OCI-M2 (cell line): ENCODE data around the gene MAN1C1.
"Not testable (repeated sequence)": the region's sequence is repeated elsewhere in the genome, so short reads cannot be mapped to it uniquely, and the experiment has no call there.

Experiments used
- DNase-seq: peaks from one replicate; lab custom pipeline; 2025; ENCODE audit not compliant: unreplicated experiment; lab: John Stamatoyannopoulos, UW

Gene MAN1C1

GRCh38 chr1:25583519-25584370, 32.8 kb upstream of the MAN1C1 start:
- DNase-seq = no peak

- DNase-seq = no peak
These were observed 30.4 kb upstream of the MAN1C1 start for GRCh38 chr1:25586181-25586588.

GRCh38 chr1:25587290-25587689, 29.3 kb upstream of the MAN1C1 start:
- DNase-seq = no peak

GRCh38 chr1:25588224-25588623, 28.4 kb upstream of the MAN1C1 start:
- not testable (repeated sequence) for DNase-seq

- DNase-seq = not testable (repeated sequence)
These were observed 27.8 kb upstream of the MAN1C1 start for GRCh38 chr1:25588786-25589185.

- DNase-seq = no peak
These were observed 26.3 kb upstream of the MAN1C1 start for GRCh38 chr1:25590096-25590824.

- no peak for DNase-seq
These were observed 22.7 kb upstream of the MAN1C1 start for GRCh38 chr1:25593861-25594260.

- DNase-seq = no peak
These were observed 21.6 kb upstream of the MAN1C1 start for GRCh38 chr1:25594971-25595370.

- not testable (repeated sequence) for DNase-seq
These were observed 19.9 kb upstream of the MAN1C1 start for GRCh38 chr1:25596641-25597040.

- no peak for DNase-seq
These were observed 17.7 kb upstream of the MAN1C1 start for GRCh38 chr1:25598879-25599278.

GRCh38 chr1:25599969-25600610, 16.5 kb upstream of the MAN1C1 start:
- DNase-seq = no peak

GRCh38 chr1:25600971-25601699, 15.5 kb upstream of the MAN1C1 start:
- not testable (repeated sequence) for DNase-seq

- DNase-seq = not testable (repeated sequence)
These were observed 12.6 kb upstream of the MAN1C1 start for GRCh38 chr1:25603779-25604538.

GRCh38 chr1:25607123-25607522, 9.5 kb upstream of the MAN1C1 start:
- no peak for DNase-seq

- peak; percentile 40 for DNase-seq
These were observed 8.0 kb upstream of the MAN1C1 start for GRCh38 chr1:25608488-25609178.

- DNase-seq = no peak
These were observed 6.7 kb upstream of the MAN1C1 start for GRCh38 chr1:25609921-25610320.

- no peak for DNase-seq
These were observed 5.6 kb upstream of the MAN1C1 start for GRCh38 chr1:25610822-25611630.

- no peak for DNase-seq
These were observed 4.7 kb upstream of the MAN1C1 start for GRCh38 chr1:25611843-25612242.

GRCh38 chr1:25612421-25612820, 4.2 kb upstream of the MAN1C1 start:
- DNase-seq = no peak
